ENCODE measurements around the gene CTSZ. TPM values are rescaled to one million over a fixed set of nuclear protein-coding genes. Genes with fewer than 3 reads are reported as not detected.

Gene CTSZ
- total RNA-seq, 1 experiment from 2014 or later: 113 TPM

DNA sequence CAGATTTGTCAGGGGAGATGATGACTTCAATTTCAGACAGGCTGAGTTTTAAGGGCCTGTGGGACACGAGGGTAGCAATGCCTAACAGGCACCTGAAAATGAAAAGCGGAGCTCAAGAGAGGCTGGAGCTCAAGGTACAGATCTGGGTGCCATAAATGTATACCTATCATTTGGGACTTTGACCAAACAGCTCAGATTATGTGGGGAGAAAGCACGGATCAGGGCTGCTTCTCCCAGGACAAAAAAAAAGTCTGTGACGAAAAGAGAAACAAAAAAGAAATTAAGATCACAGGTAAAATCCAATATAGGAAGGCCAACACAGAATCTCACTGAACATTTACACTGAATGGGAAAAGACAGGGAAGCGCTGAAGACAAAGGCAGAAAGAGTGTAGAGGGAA, 33.6 kb upstream of the CTSZ start:
- Histone ChIP-seq H3K27me3 (ENCODE audit: control insufficient read depth, insufficient read depth, low read length) (no peaks in the 10 kb centered on the region), H3K9me3 (ENCODE audit: control insufficient read depth, insufficient read depth, low read depth, low read length) (no peaks in the 10 kb centered on the region), H3K4me3 (ENCODE audit: low read depth in 2 of 2, low read length in 2 of 2) (peak overlapping the region; percentile 76 to 86), H3K36me3 (ENCODE audit: control insufficient read depth, insufficient read depth, low read length) (peaks cover 31% of the 10 kb centered on the region), H3K4me1 (ENCODE audit: control insufficient read depth, insufficient read depth, low read length) (peaks cover 29% of the 10 kb centered on the region), H3K27ac (ENCODE audit: low read length) (peak overlapping the region; percentile 97)
- POLR2A ChIA-PET: no interaction called here
- intact Hi-C loops (cut with micrococcal nuclease; ENCODE audit: unreplicated experiment): no loop called here
- in situ Hi-C loops (cut with HindIII; ENCODE audit: low pct_unique_long_range_greater_than_20kb, low sequenced_read_pairs): no loop called here
- no TSS peak for BruUV-seq (replicated peaks)
- CTCF ChIA-PET: no interaction called here
- ATAC-seq (no peak), DNase-seq (ENCODE audit: low read depth, low spot score) (no peak)
- TF ChIP-seq POLR2AphosphoS5 (IDR thresholded peaks at IDR 0.05; ENCODE audit: low read depth, low read length): no peak
- TF ChIP-seq, protein P1, sequence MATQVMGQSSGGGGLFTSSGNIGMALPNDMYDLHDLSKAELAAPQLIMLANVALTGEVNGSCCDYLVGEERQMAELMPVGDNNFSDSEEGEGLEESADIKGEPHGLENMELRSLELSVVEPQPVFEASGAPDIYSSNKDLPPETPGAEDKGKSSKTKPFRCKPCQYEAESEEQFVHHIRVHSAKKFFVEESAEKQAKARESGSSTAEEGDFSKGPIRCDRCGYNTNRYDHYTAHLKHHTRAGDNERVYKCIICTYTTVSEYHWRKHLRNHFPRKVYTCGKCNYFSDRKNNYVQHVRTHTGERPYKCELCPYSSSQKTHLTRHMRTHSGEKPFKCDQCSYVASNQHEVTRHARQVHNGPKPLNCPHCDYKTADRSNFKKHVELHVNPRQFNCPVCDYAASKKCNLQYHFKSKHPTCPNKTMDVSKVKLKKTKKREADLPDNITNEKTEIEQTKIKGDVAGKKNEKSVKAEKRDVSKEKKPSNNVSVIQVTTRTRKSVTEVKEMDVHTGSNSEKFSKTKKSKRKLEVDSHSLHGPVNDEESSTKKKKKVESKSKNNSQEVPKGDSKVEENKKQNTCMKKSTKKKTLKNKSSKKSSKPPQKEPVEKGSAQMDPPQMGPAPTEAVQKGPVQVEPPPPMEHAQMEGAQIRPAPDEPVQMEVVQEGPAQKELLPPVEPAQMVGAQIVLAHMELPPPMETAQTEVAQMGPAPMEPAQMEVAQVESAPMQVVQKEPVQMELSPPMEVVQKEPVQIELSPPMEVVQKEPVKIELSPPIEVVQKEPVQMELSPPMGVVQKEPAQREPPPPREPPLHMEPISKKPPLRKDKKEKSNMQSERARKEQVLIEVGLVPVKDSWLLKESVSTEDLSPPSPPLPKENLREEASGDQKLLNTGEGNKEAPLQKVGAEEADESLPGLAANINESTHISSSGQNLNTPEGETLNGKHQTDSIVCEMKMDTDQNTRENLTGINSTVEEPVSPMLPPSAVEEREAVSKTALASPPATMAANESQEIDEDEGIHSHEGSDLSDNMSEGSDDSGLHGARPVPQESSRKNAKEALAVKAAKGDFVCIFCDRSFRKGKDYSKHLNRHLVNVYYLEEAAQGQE (IDR thresholded peaks at IDR 0.05; ENCODE audit: insufficient read depth in 1 of 2, low read depth in 2 of 2, low read length in 1 of 2): no peak
- TF ChIP-seq TCF7L2 (IDR thresholded peaks at IDR 0.05; ENCODE audit: low read depth, low read length): no peak
- TF ChIP-seq, protein P2, sequence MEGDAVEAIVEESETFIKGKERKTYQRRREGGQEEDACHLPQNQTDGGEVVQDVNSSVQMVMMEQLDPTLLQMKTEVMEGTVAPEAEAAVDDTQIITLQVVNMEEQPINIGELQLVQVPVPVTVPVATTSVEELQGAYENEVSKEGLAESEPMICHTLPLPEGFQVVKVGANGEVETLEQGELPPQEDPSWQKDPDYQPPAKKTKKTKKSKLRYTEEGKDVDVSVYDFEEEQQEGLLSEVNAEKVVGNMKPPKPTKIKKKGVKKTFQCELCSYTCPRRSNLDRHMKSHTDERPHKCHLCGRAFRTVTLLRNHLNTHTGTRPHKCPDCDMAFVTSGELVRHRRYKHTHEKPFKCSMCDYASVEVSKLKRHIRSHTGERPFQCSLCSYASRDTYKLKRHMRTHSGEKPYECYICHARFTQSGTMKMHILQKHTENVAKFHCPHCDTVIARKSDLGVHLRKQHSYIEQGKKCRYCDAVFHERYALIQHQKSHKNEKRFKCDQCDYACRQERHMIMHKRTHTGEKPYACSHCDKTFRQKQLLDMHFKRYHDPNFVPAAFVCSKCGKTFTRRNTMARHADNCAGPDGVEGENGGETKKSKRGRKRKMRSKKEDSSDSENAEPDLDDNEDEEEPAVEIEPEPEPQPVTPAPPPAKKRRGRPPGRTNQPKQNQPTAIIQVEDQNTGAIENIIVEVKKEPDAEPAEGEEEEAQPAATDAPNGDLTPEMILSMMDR (IDR thresholded peaks at IDR 0.05): no peak
- TF ChIP-seq SIN3A (IDR thresholded peaks at IDR 0.05; ENCODE audit: borderline replicate concordance, insufficient read depth, low read depth, low read length): no peak

DNA sequence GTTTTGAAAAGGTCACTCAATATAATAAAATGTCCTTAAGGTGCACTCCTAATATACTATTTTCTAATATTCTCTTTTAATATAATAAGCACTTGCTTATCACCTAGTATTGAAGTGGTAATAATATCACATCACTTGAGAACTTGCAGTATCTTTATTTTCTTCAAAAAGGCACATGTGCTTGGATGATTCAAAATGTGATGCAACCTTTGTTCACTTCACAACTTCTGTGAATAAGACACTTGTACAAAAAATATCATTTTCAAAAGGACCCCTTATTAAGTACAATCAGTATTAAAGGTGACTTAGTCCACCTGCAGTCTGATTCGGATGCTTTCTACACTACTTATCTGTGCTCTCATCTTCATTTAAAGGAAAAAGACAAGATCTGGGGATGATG, 32.2 kb upstream of the CTSZ start:
- intact Hi-C loops (cut with micrococcal nuclease; ENCODE audit: unreplicated experiment) (no loop called here), in situ Hi-C loops (cut with HindIII; ENCODE audit: low pct_unique_long_range_greater_than_20kb, low sequenced_read_pairs) (no loop called here)
- H3K36me3 ChIP-seq (ENCODE audit: control insufficient read depth, insufficient read depth, low read length): peaks cover 37% of the 10 kb centered on the region
- ChIA-PET CTCF (no interaction called here), POLR2A (no interaction called here)
- no peaks in the 10 kb centered on the region for H3K9me3 ChIP-seq (ENCODE audit: control insufficient read depth, insufficient read depth, low read depth, low read length)
- TF ChIP-seq, protein P1 (IDR thresholded peaks at IDR 0.05; ENCODE audit: insufficient read depth in 1 of 2, low read depth in 2 of 2, low read length in 1 of 2): no peak
- TF ChIP-seq TCF7L2 (IDR thresholded peaks at IDR 0.05; ENCODE audit: low read depth, low read length): no peak
- no peak for TF ChIP-seq POLR2AphosphoS5 (IDR thresholded peaks at IDR 0.05; ENCODE audit: low read depth, low read length)
- TF ChIP-seq, protein P2 (IDR thresholded peaks at IDR 0.05): no peak
- H3K27me3 ChIP-seq (ENCODE audit: control insufficient read depth, insufficient read depth, low read length): no peaks in the 10 kb centered on the region
- no peak overlapping the region for H3K4me3 ChIP-seq (ENCODE audit: low read depth in 2 of 2, low read length in 2 of 2)
- peak overlapping the region; percentile 54 for H3K27ac ChIP-seq (ENCODE audit: low read length)
- BruUV-seq (replicated peaks): no TSS peak
- ATAC-seq (no peak), DNase-seq (ENCODE audit: low read depth, low spot score) (no peak)
- H3K4me1 ChIP-seq (ENCODE audit: control insufficient read depth, insufficient read depth, low read length): peaks cover 30% of the 10 kb centered on the region

Measured in Panc1 (cell line).